HCT116 (cell line): ENCODE results near the gene LZTR1. TPM values are rescaled to one million over a fixed set of nuclear protein-coding genes. Genes with fewer than 3 reads are reported as not detected.

Experiments used
- ATAC-seq: fragments of 200-7000 bp; cut with Tn5 transposase; 2 replicates; pipeline ENCODE4 v1.9.1; 2020; ENCODE audit warnings: mild to moderate bottlenecking, moderate library complexity
- BruUV-seq: library from RNA; stranded (reverse); fragments of 400-500 nt; replicated peaks from 2 replicates; lab custom pipeline; 2021; lab: Mats Ljungman, UMichigan
- CTCF ChIA-PET: fragments of 300-600 bp; sonication (Branson Sonifier 250); formaldehyde crosslinking; loops from one replicate; lab custom pipeline; 2021; ENCODE audit warnings: antibody characterized with exemption; lab: Charles Lee
- POLR2A ChIA-PET: fragments of 300-600, 350-600 bp; sonication (Branson Sonifier 250); formaldehyde crosslinking; loops from one replicate; lab custom pipeline; 2021; ENCODE audit warnings: antibody characterized with exemption; lab: Charles Lee
- RAD21 ChIA-PET, 2 experiments: fragments of 300-600 bp; sonication (Branson Sonifier 250); formaldehyde crosslinking; loops; one replicate each; lab custom pipeline; 2023; ENCODE audit warnings: low total read pairs in 2 of 2; ENCODE audit not compliant: uncharacterized antibody in 2 of 2, unreplicated experiment in 2 of 2, low non-redundant PET in 1 of 2; lab: Charles Lee
- DNase-seq: peaks from one replicate; pipeline ENCODE4 v3.0.0-alpha.2; 2010; ENCODE audit warnings: low read depth, low spot score
- H2AFZ ChIP-seq: fragments of 200-600 bp; shearing (Covaris generic), sonication (generic); 2 replicates; pipeline ENCODE4 v1.6.1; 2017; ENCODE audit warnings: low read depth, mixed run types, mixed read lengths, antibody characterized with exemption, low read length; ENCODE audit not compliant: poor library complexity, severe bottlenecking
- H3K27ac ChIP-seq: 2 replicates; pipeline ENCODE4 v1.5.1; 2012; ENCODE audit warnings: low read depth, low read length
- H3K27me3 ChIP-seq: fragments of 200-600 bp; sonication (generic); 2 replicates; pipeline ENCODE4 v1.6.1; 2016; ENCODE audit warnings: mixed run types, low read length, mixed read lengths; ENCODE audit not compliant: insufficient read depth
- H3K36me3 ChIP-seq, 2 experiments: fragments of 200-500 bp in 1 of 2; fragments of 200-600 bp in 1 of 2; sonication (Bioruptor generic) in 1 of 2; sonication (generic) in 1 of 2; 2 replicates each; pipeline versions ENCODE4 v1.5.1 to v1.6.1; 2014 to 2016; ENCODE audit warnings: low read length in 2 of 2, inconsistent platforms in 1 of 2, mixed read lengths in 1 of 2, mixed run types in 1 of 2; ENCODE audit not compliant: insufficient read depth in 2 of 2, control insufficient read depth in 1 of 2
- H3K4me1 ChIP-seq, 2 experiments: fragments of 200-600 bp in 1 of 2; sonication (generic) in 1 of 2; 2 replicates each; pipeline versions ENCODE4 v1.5.1 to v1.6.1; 2012 to 2017; ENCODE audit warnings: low read length in 2 of 2, inconsistent platforms in 1 of 2, mild to moderate bottlenecking in 1 of 2, mixed read lengths in 1 of 2, mixed run types in 1 of 2, moderate library complexity in 1 of 2; ENCODE audit not compliant: insufficient read depth in 2 of 2, control insufficient read depth in 1 of 2
- H3K4me2 ChIP-seq: fragments of 200-600 bp; sonication (generic); 2 replicates; pipeline ENCODE4 v1.6.1; 2017; ENCODE audit warnings: mixed run types, low read length, mixed read lengths
- H3K4me3 ChIP-seq, 2 experiments: fragments of 200-600 bp in 1 of 2; sonication (generic) in 1 of 2; replicated peaks in 1 of 2; 2 replicates each; pipeline ENCODE4 v1.5.1; 2011 to 2016; ENCODE audit warnings: low read length in 2 of 2, control low read depth in 1 of 2, low read depth in 1 of 2, mild to moderate bottlenecking in 1 of 2, mixed read lengths in 1 of 2, mixed run types in 1 of 2
- H3K79me2 ChIP-seq: fragments of 200-600 bp; sonication (generic); 2 replicates; pipeline ENCODE4 v1.6.1; 2017; ENCODE audit warnings: mild to moderate bottlenecking, mixed run types, low read length, moderate library complexity, mixed read lengths; ENCODE audit not compliant: insufficient read depth
- H3K9ac ChIP-seq: fragments of 200-600 bp; sonication (generic); 2 replicates; pipeline ENCODE4 v1.6.1; 2016; ENCODE audit warnings: low read length, mixed read lengths
- H3K9me2 ChIP-seq: fragments of 200-600 bp; sonication (generic), shearing (Covaris generic); 2 replicates; pipeline ENCODE4 v1.6.1; 2017; ENCODE audit warnings: mixed run types, mild to moderate bottlenecking, moderate library complexity; ENCODE audit not compliant: insufficient read depth
- H3K9me3 ChIP-seq, 2 experiments: fragments of 200-500 bp in 1 of 2; fragments of 200-600 bp in 1 of 2; sonication (Bioruptor generic) in 1 of 2; sonication (generic) in 1 of 2; 2 replicates each; pipeline ENCODE4 v1.6.1; 2014 to 2017; ENCODE audit warnings: low read length in 2 of 2, mixed read lengths in 2 of 2, inconsistent platforms in 1 of 2, low read depth in 1 of 2, mild to moderate bottlenecking in 1 of 2, mixed run types in 1 of 2, moderate library complexity in 1 of 2; ENCODE audit not compliant: control insufficient read depth in 1 of 2, insufficient read depth in 1 of 2
- H4K20me1 ChIP-seq: fragments of 200-600 bp; sonication (generic), shearing (Covaris generic); 2 replicates; pipeline ENCODE4 v1.6.1; 2017; ENCODE audit warnings: mixed run types, mild to moderate bottlenecking, moderate library complexity; ENCODE audit not compliant: insufficient read depth
- FOSL1 ChIP-seq: IDR thresholded peaks from 2 replicates; pipeline ENCODE4 v1.6.1; 2012; ENCODE audit warnings: low read depth
- POLR2A ChIP-seq: IDR thresholded peaks from 2 replicates; pipeline ENCODE4 v1.7.0; 2011; ENCODE audit warnings: borderline replicate concordance; ENCODE audit not compliant: insufficient read depth, insufficient read length; ENCODE audit errors: extremely low read depth
- RAD21 ChIP-seq: IDR thresholded peaks from 2 replicates; pipeline ENCODE4 v1.6.1; 2012; ENCODE audit warnings: low read depth, mild to moderate bottlenecking
- SIN3A ChIP-seq: IDR thresholded peaks from 2 replicates; pipeline ENCODE4 v1.6.1; 2012; ENCODE audit warnings: low read depth
- ZFX ChIP-seq: fragments of 450-650 bp; IDR thresholded peaks from 2 replicates; pipeline ENCODE4 v1.6.1; 2017
- intact Hi-C: fragments of 100-400 bp; cut with micrococcal nuclease; formaldehyde crosslinking; loops from 2 replicates; pipeline ENCODE4 v1.10.0; 2022
- total RNA-seq: library from RNA; stranded (reverse); gene quantifications from one replicate; pipeline ENCODE4 v1.2.1, GENCODE V29; 2021; ENCODE audit not compliant: unreplicated experiment
- TF ChIP-seq, protein P1 (sequence below): IDR thresholded peaks from 2 replicates; pipeline ENCODE4 v1.6.1; 2012; ENCODE audit warnings: low read depth
- TF ChIP-seq, protein P2 (sequence below), 3 experiments: fragments of 200-600 bp in 1 of 3; sonication (generic) in 1 of 3; IDR thresholded peaks in 2 of 3; conservative IDR thresholded peaks in 1 of 3; 2 replicates each; pipeline ENCODE4 v1.5.1; 2012 to 2017; ENCODE audit warnings: low read depth in 2 of 3, low read length in 2 of 3, antibody characterized with exemption in 1 of 3, borderline replicate concordance in 1 of 3, control low read depth in 1 of 3, mild to moderate bottlenecking in 1 of 3, mixed read lengths in 1 of 3, mixed run types in 1 of 3, moderate library complexity in 1 of 3; ENCODE audit not compliant: insufficient read depth in 1 of 3
- TF ChIP-seq, protein P3 (sequence below): IDR thresholded peaks from 2 replicates; pipeline ENCODE4 v1.6.1; 2012

LZTR1 gene
- total RNA-seq, 1 experiment from 2014 or later = 56.5 TPM

DNA sequence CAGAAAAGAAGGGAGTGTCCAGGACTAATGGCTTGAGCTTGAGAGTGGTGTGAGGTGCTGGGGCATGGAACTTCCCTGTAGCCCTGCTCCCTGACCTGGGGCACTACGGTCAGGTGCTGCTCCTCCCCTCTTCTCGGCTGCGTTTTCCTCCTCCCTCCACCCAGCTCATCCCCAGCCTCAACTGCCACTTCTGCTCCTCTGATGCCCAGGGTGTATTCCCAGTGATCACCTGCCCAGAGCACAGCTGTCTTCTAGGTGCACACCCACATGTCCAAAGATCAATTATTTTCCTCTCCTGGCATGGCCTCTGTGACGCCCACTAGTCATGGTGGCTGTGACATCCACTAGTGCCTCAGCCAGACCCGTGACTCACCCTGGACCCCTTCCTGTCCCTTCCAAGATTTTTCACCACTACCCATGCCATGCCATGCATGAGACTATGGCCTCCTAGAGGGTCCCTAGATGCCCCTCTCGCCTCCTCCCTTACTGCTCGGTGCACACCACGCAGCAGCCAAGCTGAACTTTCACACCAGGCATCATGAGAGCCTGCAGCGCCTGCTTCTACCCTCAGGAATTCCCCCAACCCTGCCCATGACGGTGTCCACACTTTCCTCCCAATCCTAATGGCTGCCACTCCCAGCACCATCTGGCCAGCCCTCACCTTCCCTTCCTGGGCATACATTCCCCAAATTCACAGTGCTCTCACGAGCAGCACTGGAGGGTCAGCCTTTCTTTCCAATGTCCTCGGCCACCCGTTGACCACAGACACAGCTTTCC, 34.7 kb downstream of the LZTR1 start:
- no peak overlapping the region for H3K9ac ChIP-seq
- no peaks in the 10 kb centered on the region for H3K9me2 ChIP-seq
- no peak overlapping the region for H2AFZ ChIP-seq
- CTCF ChIA-PET = no interaction called here
- RAD21 ChIA-PET = no interaction called here
- no peaks in the 10 kb centered on the region for H3K79me2 ChIP-seq
- H4K20me1 ChIP-seq = no peaks in the 10 kb centered on the region
- no peak for TF ChIP-seq SIN3A
- TF ChIP-seq POLR2A = no peak
- TF ChIP-seq, protein P1, sequence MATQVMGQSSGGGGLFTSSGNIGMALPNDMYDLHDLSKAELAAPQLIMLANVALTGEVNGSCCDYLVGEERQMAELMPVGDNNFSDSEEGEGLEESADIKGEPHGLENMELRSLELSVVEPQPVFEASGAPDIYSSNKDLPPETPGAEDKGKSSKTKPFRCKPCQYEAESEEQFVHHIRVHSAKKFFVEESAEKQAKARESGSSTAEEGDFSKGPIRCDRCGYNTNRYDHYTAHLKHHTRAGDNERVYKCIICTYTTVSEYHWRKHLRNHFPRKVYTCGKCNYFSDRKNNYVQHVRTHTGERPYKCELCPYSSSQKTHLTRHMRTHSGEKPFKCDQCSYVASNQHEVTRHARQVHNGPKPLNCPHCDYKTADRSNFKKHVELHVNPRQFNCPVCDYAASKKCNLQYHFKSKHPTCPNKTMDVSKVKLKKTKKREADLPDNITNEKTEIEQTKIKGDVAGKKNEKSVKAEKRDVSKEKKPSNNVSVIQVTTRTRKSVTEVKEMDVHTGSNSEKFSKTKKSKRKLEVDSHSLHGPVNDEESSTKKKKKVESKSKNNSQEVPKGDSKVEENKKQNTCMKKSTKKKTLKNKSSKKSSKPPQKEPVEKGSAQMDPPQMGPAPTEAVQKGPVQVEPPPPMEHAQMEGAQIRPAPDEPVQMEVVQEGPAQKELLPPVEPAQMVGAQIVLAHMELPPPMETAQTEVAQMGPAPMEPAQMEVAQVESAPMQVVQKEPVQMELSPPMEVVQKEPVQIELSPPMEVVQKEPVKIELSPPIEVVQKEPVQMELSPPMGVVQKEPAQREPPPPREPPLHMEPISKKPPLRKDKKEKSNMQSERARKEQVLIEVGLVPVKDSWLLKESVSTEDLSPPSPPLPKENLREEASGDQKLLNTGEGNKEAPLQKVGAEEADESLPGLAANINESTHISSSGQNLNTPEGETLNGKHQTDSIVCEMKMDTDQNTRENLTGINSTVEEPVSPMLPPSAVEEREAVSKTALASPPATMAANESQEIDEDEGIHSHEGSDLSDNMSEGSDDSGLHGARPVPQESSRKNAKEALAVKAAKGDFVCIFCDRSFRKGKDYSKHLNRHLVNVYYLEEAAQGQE = no peak
- TF ChIP-seq, protein P2, sequence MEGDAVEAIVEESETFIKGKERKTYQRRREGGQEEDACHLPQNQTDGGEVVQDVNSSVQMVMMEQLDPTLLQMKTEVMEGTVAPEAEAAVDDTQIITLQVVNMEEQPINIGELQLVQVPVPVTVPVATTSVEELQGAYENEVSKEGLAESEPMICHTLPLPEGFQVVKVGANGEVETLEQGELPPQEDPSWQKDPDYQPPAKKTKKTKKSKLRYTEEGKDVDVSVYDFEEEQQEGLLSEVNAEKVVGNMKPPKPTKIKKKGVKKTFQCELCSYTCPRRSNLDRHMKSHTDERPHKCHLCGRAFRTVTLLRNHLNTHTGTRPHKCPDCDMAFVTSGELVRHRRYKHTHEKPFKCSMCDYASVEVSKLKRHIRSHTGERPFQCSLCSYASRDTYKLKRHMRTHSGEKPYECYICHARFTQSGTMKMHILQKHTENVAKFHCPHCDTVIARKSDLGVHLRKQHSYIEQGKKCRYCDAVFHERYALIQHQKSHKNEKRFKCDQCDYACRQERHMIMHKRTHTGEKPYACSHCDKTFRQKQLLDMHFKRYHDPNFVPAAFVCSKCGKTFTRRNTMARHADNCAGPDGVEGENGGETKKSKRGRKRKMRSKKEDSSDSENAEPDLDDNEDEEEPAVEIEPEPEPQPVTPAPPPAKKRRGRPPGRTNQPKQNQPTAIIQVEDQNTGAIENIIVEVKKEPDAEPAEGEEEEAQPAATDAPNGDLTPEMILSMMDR (IDR thresholded peaks at IDR 0.05 in 2 of 3, conservative IDR thresholded peaks at IDR 0.05 in 1 of 3; ENCODE audit: borderline replicate concordance in 1 of 3, insufficient read depth in 1 of 3, low read depth in 2 of 3, low read length in 2 of 3) = no peak
- TF ChIP-seq, protein P3, sequence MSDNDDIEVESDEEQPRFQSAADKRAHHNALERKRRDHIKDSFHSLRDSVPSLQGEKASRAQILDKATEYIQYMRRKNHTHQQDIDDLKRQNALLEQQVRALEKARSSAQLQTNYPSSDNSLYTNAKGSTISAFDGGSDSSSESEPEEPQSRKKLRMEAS = no peak
- no peak for TF ChIP-seq RAD21
- no peak for TF ChIP-seq ZFX
- no peak for TF ChIP-seq FOSL1
- H3K27ac ChIP-seq = no peak overlapping the region
- peaks cover 15 to 20% of the 10 kb centered on the region in 2 experiments for H3K4me1 ChIP-seq
- no peak for DNase-seq
- H3K4me3 ChIP-seq = no peak overlapping the region
- H3K4me2 ChIP-seq = no peak overlapping the region
- intact Hi-C loops = no loop called here
- H3K36me3 ChIP-seq = no peaks in the 10 kb centered on the region
- H3K27me3 ChIP-seq = no peaks in the 10 kb centered on the region
- no peak for ATAC-seq
- no TSS peak for BruUV-seq
- POLR2A ChIA-PET = no interaction called here
- H3K9me3 ChIP-seq = no peaks in the 10 kb centered on the region
